GM12892 (cell line): ENCODE data around the gene RNF146.

Source experiments
- POLR2A ChIP-seq: IDR thresholded peaks from 2 replicates; pipeline ENCODE4 v1.6.1; 2011; ENCODE audit warnings: low read depth, low read length, control low read depth
- TAF1 ChIP-seq: IDR thresholded peaks from 2 replicates; pipeline ENCODE4 v1.6.1; 2011; ENCODE audit warnings: low read depth, mild to moderate bottlenecking, control low read depth, low read length, borderline replicate concordance

- TF ChIP-seq POLR2A (peak; percentile 85), TAF1 (peak; percentile 62; the same call in 1 of the 2 replicates)
Observed at GRCh38 chr6:127266892-127267645, 405 bp downstream of the RNF146 start.
